GM12878 (cell line): ENCODE measurements around the gene CDON. TPM values are rescaled to one million over a fixed set of nuclear protein-coding genes. Genes with fewer than 3 reads are reported as not detected.

Experiments
- ATAC-seq: fragments of 200-7000 bp; cut with Tn5 transposase; 3 replicates; pipeline ENCODE4 v1.9.1; 2020; ENCODE audit warnings: mild to moderate bottlenecking, moderate library complexity
- BruUV-seq: library from RNA; stranded (reverse); fragments of 400-500 nt; replicated peaks from 2 replicates; lab custom pipeline; 2021; lab: Mats Ljungman, UMichigan
- CTCF ChIA-PET: fragments of 300-600 bp; sonication (Branson Sonifier 250); formaldehyde crosslinking; extraction: SDS; loops from one replicate; lab custom pipeline; 2021; ENCODE audit warnings: inconsistent platforms; lab: Yijun Ruan, JAX
- POLR2A ChIA-PET: fragments of 350-600 bp; formaldehyde crosslinking; extraction: SDS; loops from one replicate; lab custom pipeline; 2021; ENCODE audit warnings: inconsistent platforms; lab: Charles Lee
- RAD21 ChIA-PET: fragments of 300-600 bp; sonication (Branson Sonifier 250); formaldehyde crosslinking; loops from one replicate; lab custom pipeline; 2023; ENCODE audit warnings: antibody characterized with exemption; ENCODE audit not compliant: unreplicated experiment; lab: Charles Lee
- SMC1A ChIA-PET: fragments of 300-600 bp; sonication (Branson Sonifier 250); formaldehyde crosslinking; loops from one replicate; lab custom pipeline; 2023; ENCODE audit not compliant: unreplicated experiment, uncharacterized antibody; lab: Charles Lee
- DNase-seq: peaks from one replicate; pipeline ENCODE4 v3.0.0-alpha.2; 2011; ENCODE audit warnings: low read depth, low spot score
- FAIRE-seq: peaks from 3 replicates; lab custom pipeline; 2011; peaks lifted over from hg19 to GRCh38; lab: Jason Lieb, UNC
- H2AFZ ChIP-seq: 2 replicates; pipeline ENCODE4 v1.6.0; 2011; ENCODE audit warnings: low read depth, low read length, control low read depth; ENCODE audit not compliant: control insufficient read depth
- H3K27ac ChIP-seq: 2 replicates; pipeline ENCODE4 v1.5.1; 2011; ENCODE audit warnings: control low read depth; ENCODE audit not compliant: control insufficient read depth, insufficient read depth
- H3K27me3 ChIP-seq, 2 experiments: replicated peaks in 1 of 2; 2 replicates each; pipeline versions ENCODE4 v1.6.0 to v1.6.1; 2011; ENCODE audit warnings: low read length in 1 of 2; ENCODE audit not compliant: control insufficient read depth in 2 of 2, insufficient read depth in 2 of 2
- H3K36me3 ChIP-seq, 2 experiments: 2 replicates each; pipeline ENCODE4 v1.5.1; 2011; ENCODE audit warnings: low read length in 1 of 2; ENCODE audit not compliant: control insufficient read depth in 2 of 2, insufficient read depth in 2 of 2
- H3K4me1 ChIP-seq: 2 replicates; pipeline ENCODE4 v1.6.1; 2011; ENCODE audit warnings: mild to moderate bottlenecking, low read length, moderate library complexity, mixed read lengths; ENCODE audit not compliant: control insufficient read depth, insufficient read depth
- H3K4me2 ChIP-seq: 2 replicates; pipeline ENCODE4 v1.6.0; 2011; ENCODE audit warnings: control low read depth; ENCODE audit not compliant: control insufficient read depth, insufficient read depth
- H3K4me3 ChIP-seq: fragments of 200-600 bp; sonication (generic); 2 replicates; pipeline ENCODE4 v1.5.1; 2016
- H3K79me2 ChIP-seq: 2 replicates; pipeline ENCODE4 v1.6.0; 2011; ENCODE audit warnings: low read length; ENCODE audit not compliant: control insufficient read depth, insufficient read depth
- H3K9ac ChIP-seq: 2 replicates; pipeline ENCODE4 v1.8.0; 2011; ENCODE audit warnings: low read length, control low read depth, mixed read lengths; ENCODE audit not compliant: control insufficient read depth, insufficient read depth
- H3K9me3 ChIP-seq: replicated peaks from 3 replicates; pipeline ENCODE4 v1.5.1; 2011; ENCODE audit warnings: mild to moderate bottlenecking, low read length; ENCODE audit not compliant: control insufficient read depth, insufficient read depth
- H4K20me1 ChIP-seq: 2 replicates; pipeline ENCODE4 v1.6.0; 2011; ENCODE audit not compliant: control insufficient read depth, insufficient read depth
- CTCF ChIP-seq, 3 experiments: IDR thresholded peaks in 2 of 3; conservative IDR thresholded peaks in 1 of 3; 2 replicates each; pipeline ENCODE4 v1.5.1; 2011; ENCODE audit warnings: low read depth in 3 of 3, low read length in 3 of 3, mild to moderate bottlenecking in 3 of 3, control low read depth in 2 of 3, moderate library complexity in 2 of 3, inconsistent platforms in 1 of 3, mixed read lengths in 1 of 3; ENCODE audit not compliant: control insufficient read depth in 2 of 3, insufficient read depth in 1 of 3; ENCODE audit errors: extremely low read depth in 1 of 3
- CUX1 ChIP-seq: IDR thresholded peaks from 2 replicates; pipeline ENCODE4 v1.6.1; 2012; ENCODE audit warnings: improper control_type of control experiment, low read depth, low read length; ENCODE audit not compliant: insufficient replicate concordance
- IKZF2 ChIP-seq, 2 experiments: fragments of 450-650 bp; IDR thresholded peaks; 2 replicates each; pipeline ENCODE4 v1.6.1; 2017; ENCODE audit warnings: mild to moderate bottlenecking in 2 of 2, moderate library complexity in 2 of 2
- NBN ChIP-seq: fragments of 450-650 bp; IDR thresholded peaks from 2 replicates; pipeline ENCODE4 v1.6.1; 2016
- RAD21 ChIP-seq: IDR thresholded peaks from 2 replicates; pipeline ENCODE4 v1.6.1; 2011; ENCODE audit warnings: mild to moderate bottlenecking, low read depth, low read length, moderate library complexity; ENCODE audit not compliant: insufficient read depth
- RUNX3 ChIP-seq: IDR thresholded peaks from 2 replicates; pipeline ENCODE4 v1.6.1; 2012; ENCODE audit warnings: low read length, inconsistent platforms
- SMC3 ChIP-seq: IDR thresholded peaks from 2 replicates; pipeline ENCODE4 v1.6.1; 2011; ENCODE audit warnings: low read length, improper control_type of control experiment, borderline replicate concordance
- SUPT20H ChIP-seq: IDR thresholded peaks from 2 replicates; pipeline ENCODE4 v1.6.1; 2011; ENCODE audit warnings: low read depth, mild to moderate bottlenecking, low read length, moderate library complexity, borderline replicate concordance; ENCODE audit not compliant: control insufficient read depth
- YY1 ChIP-seq: IDR thresholded peaks from 2 replicates; pipeline ENCODE4 v1.6.1; 2011; ENCODE audit warnings: low read depth, mild to moderate bottlenecking, low read length
- WGBS: methylation state at CpG from one replicate; pipeline ENCODE4 v1.1.6; 2016; ENCODE audit warnings: low lambda C conversion rate; ENCODE audit not compliant: insufficient replicate concordance, insufficient coverage; ENCODE audit errors: missing lambda C conversion rate; 5-methylcytosine and 5-hydroxymethylcytosine counted together
- in situ Hi-C: fragments of 300-500 bp; cut with MboI; formaldehyde crosslinking; loops from 9 replicates; pipeline ENCODE4 v1.14.3; 2018; ENCODE audit warnings: mixed read lengths
- intact Hi-C: fragments of 100-400 bp; cut with micrococcal nuclease; formaldehyde crosslinking; loops from one replicate; pipeline ENCODE4 v1.14.2; 2022; ENCODE audit not compliant: unreplicated experiment
- polyA plus RNA-seq, 11 experiments: library from polyadenylated mRNA; depleted of rRNA in 4 of 11; unstranded in 6 of 11; stranded (reverse) in 5 of 11; fragments of >200 nt; fragmentation: Nextera tagmentation in 4 of 11; fragmentation: Illumina TruSeq in 1 of 11; extraction: Ambion mirVana in 4 of 11; extraction: Trizol in 1 of 11; gene quantifications; 1 replicate in 1 of 11; 2 replicates in 10 of 11; pipeline versions ENCODE4 v1.2.1 to v1.2.3, GENCODE V29; 2011 to 2016; ENCODE audit warnings: inconsistent platforms in 2 of 11, missing spikeins in 2 of 11, low read depth in 1 of 11
- total RNA-seq, 4 experiments: library from RNA; depleted of rRNA in 3 of 4; stranded (reverse); fragments of >200 nt in 3 of 4; fragmentation: Illumina TruSeq in 1 of 4; extraction: Trizol in 1 of 4; gene quantifications; 2 replicates each; pipeline versions ENCODE4 v1.2.1 to v1.2.3, GENCODE V29; 2013 to 2021
- TF ChIP-seq, protein P1 (sequence below): fragments of 450-650 bp; conservative IDR thresholded peaks from 2 replicates; pipeline ENCODE4 v1.6.1; 2017; ENCODE audit warnings: mild to moderate bottlenecking, moderate library complexity

Gene CDON
- total and polyA plus RNA-seq, 10 of the 15 experiments (the other 5 are each of a cell fraction or from before 2014, with no cell fraction given), result 0.07 to 4.2 (median 0.36) TPM

DNA sequence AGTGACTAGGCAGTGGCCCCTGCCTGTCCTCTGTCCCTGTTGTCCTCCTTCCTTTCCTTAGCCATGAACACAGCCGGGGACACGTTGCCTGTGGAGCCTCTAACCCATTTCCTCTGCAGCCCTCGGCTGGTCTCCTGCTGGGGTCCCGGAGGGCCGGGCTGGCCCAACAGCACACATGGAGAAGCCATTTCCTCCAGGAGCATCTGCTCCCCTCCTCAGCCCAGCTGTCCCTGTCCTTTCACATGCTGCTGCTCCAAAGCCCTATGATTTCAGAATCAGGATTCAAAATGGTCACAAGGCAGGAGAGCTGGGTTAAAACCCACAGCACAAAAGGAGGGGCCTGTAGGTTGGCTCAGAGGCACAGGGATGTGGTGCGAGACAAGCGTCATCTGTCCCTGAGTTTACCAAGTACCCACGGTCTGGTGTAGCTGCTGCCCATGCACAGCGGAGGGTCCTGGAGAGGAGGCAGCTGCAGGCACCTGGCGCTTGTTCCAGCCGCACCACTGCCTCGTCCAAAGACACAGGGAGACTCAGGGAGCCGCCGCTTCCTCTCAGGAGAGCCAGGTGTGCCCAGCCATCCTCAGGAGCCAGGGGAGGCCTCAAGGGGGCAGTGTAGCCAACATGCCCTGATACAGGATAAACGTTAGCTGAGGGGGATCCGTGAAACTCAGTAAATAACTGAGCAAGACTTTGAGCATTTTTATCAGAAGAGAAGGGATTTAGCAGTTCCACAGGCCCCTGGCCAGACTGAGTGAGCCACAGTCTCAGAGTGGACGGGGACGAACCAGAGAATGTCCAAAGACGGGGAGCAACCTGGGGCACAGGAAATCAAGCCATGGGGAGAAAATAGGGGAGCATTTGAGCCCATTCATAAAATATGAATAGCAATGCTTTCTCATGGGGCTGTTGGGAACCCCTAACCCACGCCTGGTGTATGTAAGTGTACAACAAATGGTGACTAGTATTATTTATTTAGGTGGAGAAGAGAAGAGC, 120.8 kb downstream of the CDON start:
- Histone ChIP-seq H3K27ac (no peak overlapping the region), H3K9ac (no peak overlapping the region), H3K4me3 (no peak overlapping the region), H3K9me3 (no peaks in the 10 kb centered on the region), H3K4me2 (peak overlapping the region; percentile 27; the same call in 1 of the 2 replicates), H3K36me3 (no peaks in the 10 kb centered on the region), H3K27me3 (no peaks in the 10 kb centered on the region; a peak in 1 of 4 replicates), H4K20me1 (no peaks in the 10 kb centered on the region), H2AFZ (peak overlapping the region; percentile 64), H3K4me1 (no peaks in the 10 kb centered on the region), H3K79me2 (no peaks in the 10 kb centered on the region)
- in situ Hi-C loops (no loop called here), intact Hi-C loops (loop anchor here (1.0 kb wide), 1 partner anchor 252 kb away; no protein-coding TSS in a partner anchor)
- RAD21 ChIA-PET, result interaction anchor here (1.0 to 2.9 kb wide), 11 partner anchors 38 to 256 kb away, joined by 3 to 11 read pairs (median 5); no protein-coding TSS in a partner anchor
- 25% methylated on average over 20 of the region's 20 CpGs for WGBS
- DNase-seq, result no peak
- POLR2A ChIA-PET, result interaction anchor here (0.9 kb wide), 1 partner anchor 197 kb away, joined by 3 read pairs; no protein-coding TSS in a partner anchor
- no TSS peak for BruUV-seq
- TF ChIP-seq RUNX3 (no peak), SMC3 (peak; percentile 79), YY1 (peak; percentile 64; the same call in 1 of the 2 replicates), CTCF (IDR thresholded peaks at IDR 0.05 in 2 of 3, conservative IDR thresholded peaks at IDR 0.05 in 1 of 3; ENCODE audit: control insufficient read depth in 2 of 3, extremely low read depth in 1 of 3, insufficient read depth in 1 of 3, low read depth in 3 of 3, low read length in 3 of 3) (peak; percentile 73 to 87 (median 83)), CUX1 (no peak), NBN (no peak), RAD21 (peak; percentile 67), IKZF2 (IDR thresholded peaks at IDR 0.05) (no peak), SUPT20H (no peak)
- TF ChIP-seq, protein P1, sequence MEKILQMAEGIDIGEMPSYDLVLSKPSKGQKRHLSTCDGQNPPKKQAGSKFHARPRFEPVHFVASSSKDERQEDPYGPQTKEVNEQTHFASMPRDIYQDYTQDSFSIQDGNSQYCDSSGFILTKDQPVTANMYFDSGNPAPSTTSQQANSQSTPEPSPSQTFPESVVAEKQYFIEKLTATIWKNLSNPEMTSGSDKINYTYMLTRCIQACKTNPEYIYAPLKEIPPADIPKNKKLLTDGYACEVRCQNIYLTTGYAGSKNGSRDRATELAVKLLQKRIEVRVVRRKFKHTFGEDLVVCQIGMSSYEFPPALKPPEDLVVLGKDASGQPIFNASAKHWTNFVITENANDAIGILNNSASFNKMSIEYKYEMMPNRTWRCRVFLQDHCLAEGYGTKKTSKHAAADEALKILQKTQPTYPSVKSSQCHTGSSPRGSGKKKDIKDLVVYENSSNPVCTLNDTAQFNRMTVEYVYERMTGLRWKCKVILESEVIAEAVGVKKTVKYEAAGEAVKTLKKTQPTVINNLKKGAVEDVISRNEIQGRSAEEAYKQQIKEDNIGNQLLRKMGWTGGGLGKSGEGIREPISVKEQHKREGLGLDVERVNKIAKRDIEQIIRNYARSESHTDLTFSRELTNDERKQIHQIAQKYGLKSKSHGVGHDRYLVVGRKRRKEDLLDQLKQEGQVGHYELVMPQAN, result no peak
- CTCF ChIA-PET, result interaction anchor here (0.7 to 12.1 kb wide), 25 partner anchors 10 to 539 kb away, joined by 3 to 220 read pairs (median 5); partner anchors contain the start of genes FAM118B and RPUSD4
- FAIRE-seq, result peak; percentile 62
- peak; percentile 96 for ATAC-seq
- SMC1A ChIA-PET, result interaction anchor here (1.0 to 6.2 kb wide), 14 partner anchors 14 to 256 kb away, joined by 3 to 45 read pairs (median 4); partner anchors contain the start of gene CDON
